Spleen (tissue), 11 donors: Measurements from ENCODE around the gene STX16. TPM values are rescaled to one million over a fixed set of nuclear protein-coding genes. Genes with fewer than 3 reads are reported as not detected.
A peak's percentile ranks its signal among the peaks of the same experiment; 100 is the strongest.

Experiments used
- DNase-seq: peaks from one replicate; pipeline ENCODE4 v3.0.0-alpha.2; 2020
- H3K27ac ChIP-seq, 8 donors: fragments of 200-600 bp; sonication (generic) in 7 of 8; 1 replicate in 4 of 8; 2 replicates in 4 of 8; pipeline versions ENCODE4 v1.5.0 to v1.8.0; 2016 to 2021; ENCODE audit warnings: inconsistent platforms in 4 of 8, mild to moderate bottlenecking in 4 of 8, moderate library complexity in 1 of 8
- H3K27me3 ChIP-seq, 7 donors: fragments of 200-600 bp; sonication (generic) in 6 of 7; replicated peaks in 1 of 7; 1 replicate in 4 of 7; 2 replicates in 3 of 7; pipeline versions ENCODE4 v1.5.0 to v1.8.0; 2016 to 2021; ENCODE audit warnings: inconsistent platforms in 3 of 7, mild to moderate bottlenecking in 1 of 7
- H3K36me3 ChIP-seq, 6 donors: fragments of 200-600 bp; sonication (generic) in 5 of 6; 1 replicate in 4 of 6; 2 replicates in 2 of 6; pipeline versions ENCODE4 v1.5.0 to v1.8.0; 2016 to 2021; ENCODE audit warnings: inconsistent platforms in 2 of 6
- H3K4me1 ChIP-seq, 6 donors: fragments of 200-600 bp; sonication (generic) in 5 of 6; 1 replicate in 3 of 6; 2 replicates in 3 of 6; pipeline versions ENCODE4 v1.5.0 to v1.8.0; 2016 to 2021; ENCODE audit warnings: inconsistent platforms in 3 of 6
- H3K4me3 ChIP-seq, 8 donors: fragments of 200-600 bp; sonication (generic) in 7 of 8; 1 replicate in 4 of 8; 2 replicates in 4 of 8; pipeline versions ENCODE4 v1.5.0 to v1.8.0; 2016 to 2021; ENCODE audit warnings: inconsistent platforms in 4 of 8, mild to moderate bottlenecking in 4 of 8, moderate library complexity in 2 of 8
- H3K9me3 ChIP-seq, 8 donors: fragments of 200-600 bp; sonication (generic) in 7 of 8; 1 replicate in 4 of 8; 2 replicates in 4 of 8; pipeline versions ENCODE4 v1.5.0 to v1.8.0; 2016 to 2021; ENCODE audit warnings: inconsistent platforms in 4 of 8
- CTCF ChIP-seq, 11 experiments: fragments of 200-600 bp in 7 of 11; fragments of 450-650 bp in 4 of 11; sonication (generic) in 4 of 11; IDR thresholded peaks in 8 of 11; conservative IDR thresholded peaks in 3 of 11; 1 replicate in 7 of 11; 2 replicates in 4 of 11; pipeline versions ENCODE4 v1.4.0 to v1.8.0; 2016 to 2021; ENCODE audit warnings: antibody characterized with exemption in 11 of 11, inconsistent platforms in 4 of 11, mild to moderate bottlenecking in 1 of 11
- POLR2A ChIP-seq, 3 donors: fragments of 450-650 bp; IDR thresholded peaks; one replicate each; pipeline ENCODE4 v1.5.1; 2017; ENCODE audit warnings: antibody characterized with exemption in 3 of 3, mild to moderate bottlenecking in 1 of 3
- POLR2AphosphoS5 ChIP-seq, 3 donors: sonication (generic); formaldehyde crosslinking; IDR thresholded peaks; one replicate each; pipeline ENCODE4 v1.5.1; 2017; ENCODE audit warnings: antibody characterized with exemption in 3 of 3
- WGBS, 5 donors: extraction: QIAGEN DNeasy Blood & Tissue Kit in 3 of 5; methylation state at CpG; one replicate each; pipeline versions ENCODE4 v1.1.5 to v1.1.7; 2013 to 2018; 5-methylcytosine and 5-hydroxymethylcytosine counted together
- intact Hi-C: fragments of 100-400 bp; cut with DNase I; formaldehyde crosslinking; loops from one replicate; pipeline ENCODE4 v1.15.0; 2023; ENCODE audit warnings: low total_unique reads
- polyA plus RNA-seq, 3 donors: library from polyadenylated mRNA; stranded (reverse); fragments of 200-250 nt; gene quantifications; one replicate each; pipeline ENCODE4 v1.2.1, GENCODE V29; 2013
- total RNA-seq, 7 donors: library from RNA; depleted of rRNA in 3 of 7; stranded (reverse); fragments of >200 nt in 3 of 7; fragmentation: NEBNext Ultra II Directional in 4 of 7; extraction: Animal tissue kit (Norgen Biotek cat#: 25700) in 4 of 7; gene quantifications; one replicate each; pipeline versions ENCODE4 v1.1.0 to v1.2.1, GENCODE V29; 2016 to 2021
- donor health status: healthy with polysubstance abuse.
- donor health status: DM: no; HTN: no; CAD: no; lungs with moderate emphysema.
- donor health status: DM: no; HTN: no; CAD: no.
- donor health status: Bipolar disorder and iron deficiency.
- donor health status: healthy.
- donor health status: DM: no; HTN: no; CAD: no.
- donor health status: DM: yes; HTN: yes; CAD: no.

STX16 gene
- total and polyA plus RNA-seq, 10 donors: 34.4 to 105 (median 75.0) TPM

DNA sequence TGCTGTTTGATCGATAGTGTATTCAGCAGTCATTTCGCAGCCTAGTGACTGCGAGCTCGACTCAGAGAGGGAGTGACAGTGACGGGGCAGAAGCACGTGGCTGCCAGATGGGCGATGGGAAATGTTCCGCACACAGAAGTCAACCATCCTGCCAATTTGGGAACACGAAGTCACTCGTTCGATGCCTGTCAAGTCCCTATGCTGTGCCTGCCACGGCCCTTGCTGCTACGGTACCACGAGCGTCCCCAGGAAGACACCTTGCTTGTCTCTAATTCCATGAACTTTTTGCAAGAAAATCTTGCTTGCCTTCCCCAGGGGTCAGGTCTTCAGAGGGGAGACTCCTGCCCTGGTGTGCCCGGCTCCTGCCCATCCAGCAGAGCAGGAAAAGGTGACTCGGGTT lies 17.0 kb upstream of the STX16 start:
- peak; percentile 45 for DNase-seq
- WGBS, 5 donors: 82 to 87% (median 84%) methylated on average over 17 of the region's 17 CpGs

GRCh38 chr20:58634521-58635278 lies 16.4 kb upstream of the STX16 start:
- TF ChIP-seq CTCF (IDR thresholded peaks at IDR 0.05 in 8 of 11, conservative IDR thresholded peaks at IDR 0.05 in 3 of 11): no peak
- no peak for TF ChIP-seq POLR2AphosphoS5 (IDR thresholded peaks at IDR 0.05)
- TF ChIP-seq POLR2A (IDR thresholded peaks at IDR 0.05): no peak
- 23 to 57% (median 43%) methylated on average over 14 to 26 of the region's 26 CpGs for WGBS, 5 donors
- H3K36me3 ChIP-seq: no peaks in the 10 kb centered on the region
- no peaks in the 10 kb centered on the region for H3K9me3 ChIP-seq
- H3K27me3 ChIP-seq: peaks cover 0 to 32% (median 0%) of the 10 kb centered on the region in 7 donors
- no peak for DNase-seq
- H3K4me3 ChIP-seq: peak overlapping the region in 2 of 8 donors; percentile 13 to 52
- H3K4me1 ChIP-seq: peaks cover 0 to 12% (median 8%) of the 10 kb centered on the region in 6 donors
- H3K27ac ChIP-seq: no peak overlapping the region
- intact Hi-C loops: no loop called here

More for the DNA sequence above, 17.0 kb upstream of the STX16 start:
- no peaks in the 10 kb centered on the region for H3K36me3 ChIP-seq
- peaks cover 0 to 12% (median 8%) of the 10 kb centered on the region in 6 donors for H3K4me1 ChIP-seq
- TF ChIP-seq CTCF (IDR thresholded peaks at IDR 0.05 in 8 of 11, conservative IDR thresholded peaks at IDR 0.05 in 3 of 11) (no peak), POLR2AphosphoS5 (IDR thresholded peaks at IDR 0.05) (no peak), POLR2A (IDR thresholded peaks at IDR 0.05) (no peak)
- H3K9me3 ChIP-seq: no peaks in the 10 kb centered on the region
- H3K4me3 ChIP-seq: peak overlapping the region in 2 of 8 donors; percentile 13 to 52
- intact Hi-C loops: no loop called here
- H3K27me3 ChIP-seq: peaks cover 0 to 28% (median 0%) of the 10 kb centered on the region in 7 donors
- H3K27ac ChIP-seq: no peak overlapping the region

- intact Hi-C loops: no loop called here
- Histone ChIP-seq H3K9me3 (no peaks in the 10 kb centered on the region), H3K4me3 (no peak overlapping the region), H3K27ac (no peak overlapping the region), H3K27me3 (peaks cover 0 to 38% (median 0%) of the 10 kb centered on the region in 7 donors), H3K36me3 (no peaks in the 10 kb centered on the region), H3K4me1 (peaks cover 0 to 12% (median 8%) of the 10 kb centered on the region in 6 donors)
- TF ChIP-seq POLR2A (IDR thresholded peaks at IDR 0.05) (no peak), POLR2AphosphoS5 (IDR thresholded peaks at IDR 0.05) (no peak), CTCF (IDR thresholded peaks at IDR 0.05 in 8 of 11, conservative IDR thresholded peaks at IDR 0.05 in 3 of 11) (no peak)
- no peak for DNase-seq
- 76 to 91% (median 84%) methylated on average over 10 to 11 of the region's 11 CpGs for WGBS, 5 donors
Observed at GRCh38 chr20:58635279-58635665, 15.8 kb upstream of the STX16 start.

DNA sequence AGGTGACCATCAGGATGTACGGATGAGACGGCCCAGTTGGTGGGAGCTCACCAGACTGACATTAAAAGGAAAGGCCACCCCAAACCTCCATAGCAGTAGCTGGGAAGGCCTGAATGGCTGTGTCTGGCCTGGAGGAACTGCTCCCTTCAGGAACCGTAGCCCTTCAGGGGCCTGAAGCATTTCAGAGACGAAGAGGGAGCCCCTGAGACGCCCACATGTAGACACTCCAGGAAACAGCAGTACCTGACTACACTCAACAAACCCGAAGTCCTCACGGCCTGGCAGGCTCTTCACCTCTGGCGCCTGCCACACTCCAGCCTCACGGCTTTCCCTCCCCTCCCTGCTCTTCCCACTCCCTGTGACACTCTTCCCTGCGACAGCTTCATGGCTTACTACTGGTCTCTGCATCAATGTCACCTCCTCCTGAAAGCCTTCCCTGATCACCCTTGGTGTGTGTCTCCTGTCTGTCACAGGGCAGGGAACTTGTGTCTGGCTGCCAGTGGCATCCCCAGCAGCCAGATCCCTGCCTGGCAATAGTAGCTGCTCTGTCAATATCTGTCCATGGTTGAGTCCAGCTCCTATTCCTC lies 14.6 kb upstream of the STX16 start:
- no peak for TF ChIP-seq CTCF (IDR thresholded peaks at IDR 0.05 in 8 of 11, conservative IDR thresholded peaks at IDR 0.05 in 3 of 11)
- TF ChIP-seq POLR2AphosphoS5 (IDR thresholded peaks at IDR 0.05): no peak
- no peak for TF ChIP-seq POLR2A (IDR thresholded peaks at IDR 0.05)
- 85 to 96% (median 92%) methylated on average over 10 of the region's 10 CpGs for WGBS, 5 donors
- H3K27ac ChIP-seq: no peak overlapping the region
- H3K27me3 ChIP-seq: peaks cover 0 to 44% (median 0%) of the 10 kb centered on the region in 7 donors
- intact Hi-C loops: no loop called here
- H3K4me1 ChIP-seq: peaks cover 0 to 12% (median 8%) of the 10 kb centered on the region in 6 donors
- H3K9me3 ChIP-seq: no peaks in the 10 kb centered on the region
- no peak for DNase-seq
- no peak overlapping the region for H3K4me3 ChIP-seq
- H3K36me3 ChIP-seq: no peaks in the 10 kb centered on the region
